Adrenal gland (tissue), 12 donors: Measurements from ENCODE around the gene TMEM184B. TPM values are rescaled to one million over a fixed set of nuclear protein-coding genes. Genes with fewer than 3 reads are reported as not detected.
"Not testable (repeated sequence)": the region's sequence is repeated elsewhere in the genome, so short reads cannot be mapped to it uniquely, and the experiment has no call there.

Experiments used
- DNase-seq, 7 donors: peaks; one replicate each; pipeline ENCODE4 v3.0.0-alpha.2; 2019 to 2020
- H3K27ac ChIP-seq, 5 donors: fragments of 200-600 bp; sonication (generic) in 4 of 5; 1 replicate in 3 of 5; 2 replicates in 2 of 5; pipeline versions ENCODE4 v1.5.1 to v1.8.0; 2016 to 2020; ENCODE audit warnings: mild to moderate bottlenecking in 1 of 5
- H3K27me3 ChIP-seq: fragments of 200-600 bp; 2 replicates; pipeline ENCODE4 v1.8.0; 2021
- H3K36me3 ChIP-seq, 2 donors: fragments of 200-600 bp; replicated peaks in 1 of 2; 1 replicate in 1 of 2; 2 replicates in 1 of 2; pipeline versions ENCODE4 v1.5.1 to v1.8.0; 2018 to 2022
- H3K4me1 ChIP-seq, 2 donors: fragments of 200-600 bp; replicated peaks in 1 of 2; 1 replicate in 1 of 2; 2 replicates in 1 of 2; pipeline versions ENCODE4 v1.5.1 to v1.8.0; 2018 to 2021
- H3K4me3 ChIP-seq, 4 donors: fragments of 200-600 bp; sonication (generic) in 3 of 4; one replicate each; pipeline ENCODE4 v1.5.1; 2016 to 2018
- H3K9me3 ChIP-seq, 3 donors: fragments of 200-600 bp; sonication (generic) in 1 of 3; replicated peaks in 1 of 3; 1 replicate in 2 of 3; 2 replicates in 1 of 3; pipeline versions ENCODE4 v1.5.1 to v1.8.0; 2016 to 2021
- CTCF ChIP-seq, 6 experiments: fragments of 450-650 bp in 4 of 6; fragments of 200-600 bp in 2 of 6; sonication (generic) in 1 of 6; IDR thresholded peaks; 1 replicate in 5 of 6; 2 replicates in 1 of 6; pipeline versions ENCODE4 v1.5.1 to v1.8.0; 2016 to 2021; ENCODE audit warnings: antibody characterized with exemption in 6 of 6, mild to moderate bottlenecking in 2 of 6, moderate library complexity in 1 of 6
- POLR2A ChIP-seq, 2 donors: fragments of 450-650 bp; IDR thresholded peaks; one replicate each; pipeline ENCODE4 v1.6.1; 2017; ENCODE audit warnings: antibody characterized with exemption in 2 of 2, mild to moderate bottlenecking in 2 of 2, moderate library complexity in 1 of 2
- WGBS, 4 donors: extraction: QIAGEN DNeasy Blood & Tissue Kit in 2 of 4; methylation state at CpG; one replicate each; pipeline versions ENCODE4 v1.1.5 to v1.1.7; 2013 to 2017; 5-methylcytosine and 5-hydroxymethylcytosine counted together
- intact Hi-C, 2 donors: fragments of 100-400 bp; cut with DNase I; formaldehyde crosslinking; loops; one replicate each; pipeline versions ENCODE4 v1.14.1 to v1.15.0; 2022 to 2023
- polyA plus RNA-seq, 3 donors: library from polyadenylated mRNA; stranded (reverse); fragments of 200-250 nt in 2 of 3; fragments of 350-450 nt in 1 of 3; fragmentation: Illumina TruSeq in 1 of 3; extraction: RNeasy Lipid Tissue Mini Kit (QIAGEN cat#74804) in 1 of 3; gene quantifications; one replicate each; pipeline ENCODE4 v1.2.3, GENCODE V29; 2013 to 2014
- total RNA-seq, 9 donors: library from RNA; depleted of rRNA in 4 of 9; stranded (reverse); fragments of >200 nt in 4 of 9; fragments of 120-200 nt in 1 of 9; fragmentation: NEBNext Ultra II Directional in 1 of 9; extraction: Animal tissue kit (Norgen Biotek cat#: 25700) in 1 of 9; gene quantifications; one replicate each; pipeline versions ENCODE4 v1.1.0 to v1.2.4, GENCODE V29; 2013 to 2023
- donor health status: healthy with polysubstance abuse.
- donor health status: Bipolar disorder and iron deficiency.
- donor health status: DM: yes; HTN: yes; CAD: no.
- donor health status: DM: no; HTN: no; CAD: no.
- donor health status: DM: no; HTN: no; CAD: no.
- donor health status: DM: yes; HTN: yes; CAD: no.

The TMEM184B gene
- total and polyA plus RNA-seq, 12 donors, result 7.1 to 107 (median 43.8) TPM

DNA sequence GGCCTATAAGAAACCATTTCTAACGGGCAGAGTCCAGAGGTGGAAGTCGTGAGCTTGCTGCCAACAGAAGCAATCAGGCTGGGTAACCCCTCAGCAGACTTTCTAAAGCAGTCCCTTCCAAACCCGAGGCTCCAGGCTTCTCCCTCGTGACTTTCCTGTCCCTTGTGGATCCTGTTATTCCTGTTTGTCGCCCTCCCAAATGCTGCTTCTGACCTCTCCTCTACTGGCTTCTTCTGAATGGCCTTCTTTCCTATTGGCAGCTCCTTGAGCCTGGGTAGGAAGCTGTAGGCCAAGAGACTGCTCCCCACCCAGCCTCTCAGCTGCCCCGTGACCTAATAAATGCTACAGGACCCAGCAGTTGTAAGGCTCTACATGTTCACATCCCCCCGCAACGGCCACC lies 36.0 kb downstream of the TMEM184B start:
- whole genome bisulfite sequencing, 4 donors, result 76 to 85% (median 83%) methylated on average over 8 of the region's 8 CpGs
- Histone ChIP-seq H3K27me3 (no peaks in the 10 kb centered on the region), H3K9me3 (no peaks in the 10 kb centered on the region), H3K4me3 (no peak overlapping the region), H3K27ac (peak overlapping the region in 1 of 5 donors; percentile 2), H3K4me1 (peaks cover 29 to 50% of the 10 kb centered on the region in 2 donors), H3K36me3 (peaks cover 0 to 17% of the 10 kb centered on the region in 2 donors)
- TF ChIP-seq CTCF (IDR thresholded peaks at IDR 0.05), result no peak
- TF ChIP-seq POLR2A (IDR thresholded peaks at IDR 0.05), result no peak
- intact Hi-C loops, result no loop called here
- no peak for DNase-seq

GRCh38 chr22:38235240-38235850 lies 37.5 kb downstream of the TMEM184B start:
- no peak overlapping the region for H3K4me3 ChIP-seq
- intact Hi-C loops, result no loop called here
- H3K27me3 ChIP-seq, result no peaks in the 10 kb centered on the region
- H3K4me1 ChIP-seq, result peaks cover 37 to 52% of the 10 kb centered on the region in 2 donors
- WGBS, 4 donors, result 87 to 91% (median 89%) methylated on average over 13 to 14 of the region's 14 CpGs
- H3K9me3 ChIP-seq, result no peaks in the 10 kb centered on the region
- DNase-seq, result no peak
- peaks cover 0 to 30% of the 10 kb centered on the region in 2 donors for H3K36me3 ChIP-seq
- TF ChIP-seq CTCF (IDR thresholded peaks at IDR 0.05) (no peak), POLR2A (IDR thresholded peaks at IDR 0.05) (no peak)
- no peak overlapping the region for H3K27ac ChIP-seq

- H3K27ac ChIP-seq, result peak overlapping the region in 2 of 5 donors; percentile 43 to 59
- H3K9me3 ChIP-seq, H3K27me3 ChIP-seq, intact Hi-C loops, H3K4me3 ChIP-seq, DNase-seq: not testable (repeated sequence)
- peaks cover 34 to 44% of the 10 kb centered on the region in 2 donors for H3K4me1 ChIP-seq
- WGBS, 4 donors, result 93 to 96% (median 95%) methylated on average over 8 to 10 of the region's 10 CpGs
- H3K36me3 ChIP-seq, result peaks cover 0 to 33% of the 10 kb centered on the region in 2 donors
Observed at GRCh38 chr22:38233856-38234255, 39.0 kb downstream of the TMEM184B start.

GRCh38 chr22:38233427-38233826 lies 39.4 kb downstream of the TMEM184B start:
- TF ChIP-seq CTCF (IDR thresholded peaks at IDR 0.05) (no peak), POLR2A (IDR thresholded peaks at IDR 0.05) (no peak)
- intact Hi-C loops, result no loop called here
- H3K9me3 ChIP-seq, result no peaks in the 10 kb centered on the region
- WGBS, 4 donors, result 55 to 74% (median 66%) methylated on average over 3 to 6 of the region's 6 CpGs
- H3K27me3 ChIP-seq, result no peaks in the 10 kb centered on the region
- peaks cover 34 to 44% of the 10 kb centered on the region in 2 donors for H3K4me1 ChIP-seq
- H3K4me3 ChIP-seq, result no peak overlapping the region
- peak; percentile 60 to 88 (median 82) for DNase-seq
- peak overlapping the region in 3 of 5 donors; percentile 34 to 59 (median 43) for H3K27ac ChIP-seq
- H3K36me3 ChIP-seq, result peaks cover 0 to 33% of the 10 kb centered on the region in 2 donors

DNA sequence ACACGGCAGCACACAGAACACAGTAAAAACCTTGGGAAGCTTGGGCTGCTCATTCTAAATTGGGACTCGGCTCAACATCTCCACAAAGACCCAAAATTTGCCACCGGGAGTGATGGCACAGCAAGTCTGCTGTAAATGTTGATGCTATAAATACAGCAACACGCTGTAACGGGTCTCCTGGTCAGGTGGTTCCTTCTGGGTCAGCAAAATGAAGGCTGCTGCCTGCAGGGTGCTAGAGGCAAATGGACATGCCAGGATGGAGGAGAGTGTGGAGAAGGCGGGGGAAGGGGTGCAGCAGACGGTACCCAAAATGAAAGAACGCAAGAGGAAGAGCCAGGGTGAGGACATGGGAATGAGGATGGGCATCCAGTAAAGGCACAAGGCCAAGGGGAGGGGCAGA lies 40.6 kb downstream of the TMEM184B start:
- no peak for TF ChIP-seq CTCF (IDR thresholded peaks at IDR 0.05)
- TF ChIP-seq POLR2A (IDR thresholded peaks at IDR 0.05), result no peak
- intact Hi-C loops, result no loop called here
- WGBS, 4 donors, result 80 to 93% (median 91%) methylated on average over 8 of the region's 8 CpGs
- Histone ChIP-seq H3K4me3 (no peak overlapping the region), H3K36me3 (peaks cover 0 to 41% of the 10 kb centered on the region in 2 donors), H3K4me1 (peaks cover 36 to 49% of the 10 kb centered on the region in 2 donors), H3K27me3 (no peaks in the 10 kb centered on the region), H3K27ac (no peak overlapping the region), H3K9me3 (no peaks in the 10 kb centered on the region)
- no peak for DNase-seq
